IPS-20b (cell line): ENCODE measurements around the gene FHIT.

ENCODE experiments used
- H3K27ac ChIP-seq: one replicate; pipeline ENCODE4 v1.5.1; 2013; ENCODE audit warnings: low read length
- H3K27me3 ChIP-seq: 2 replicates; pipeline ENCODE4 v1.6.1; 2013; ENCODE audit warnings: mild to moderate bottlenecking, low read length, inconsistent platforms; ENCODE audit not compliant: insufficient read depth
- H3K36me3 ChIP-seq: 2 replicates; pipeline ENCODE4 v1.6.1; 2013; ENCODE audit warnings: low read depth, mild to moderate bottlenecking, inconsistent platforms, low read length, moderate library complexity; ENCODE audit not compliant: insufficient read depth
- H3K4me1 ChIP-seq: 2 replicates; pipeline ENCODE4 v1.6.1; 2013; ENCODE audit warnings: mild to moderate bottlenecking, control low read depth, inconsistent platforms, low read length, moderate library complexity; ENCODE audit not compliant: insufficient read depth
- H3K4me3 ChIP-seq: 2 replicates; pipeline ENCODE4 v1.5.1; 2013; ENCODE audit warnings: mild to moderate bottlenecking, low read length, inconsistent platforms
- H3K9ac ChIP-seq: 2 replicates; pipeline ENCODE4 v1.6.1; 2013; ENCODE audit warnings: low read depth, mild to moderate bottlenecking, inconsistent platforms, low read length, moderate library complexity
- H3K9me3 ChIP-seq: 2 replicates; pipeline ENCODE4 v1.6.1; 2013; ENCODE audit warnings: mild to moderate bottlenecking, low read depth, low read length, inconsistent platforms; ENCODE audit not compliant: insufficient read depth

Gene FHIT

GRCh38 chr3:60065227-60065868 is 1185.9 kb downstream of the FHIT start:
- Histone ChIP-seq H3K36me3 (no peaks in the 10 kb centered on the region), H3K27me3 (no peaks in the 10 kb centered on the region), H3K27ac (no peak overlapping the region), H3K4me3 (no peak overlapping the region), H3K9me3 (no peaks in the 10 kb centered on the region), H3K9ac (no peak overlapping the region), H3K4me1 (no peaks in the 10 kb centered on the region; the same call in 1 of the 2 replicates)

GRCh38 chr3:60064210-60065178 is 1186.8 kb downstream of the FHIT start:
- Histone ChIP-seq H3K4me1 (no peaks in the 10 kb centered on the region; the same call in 1 of the 2 replicates), H3K36me3 (no peaks in the 10 kb centered on the region), H3K4me3 (no peak overlapping the region), H3K9ac (no peak overlapping the region), H3K27ac (no peak overlapping the region), H3K9me3 (no peaks in the 10 kb centered on the region), H3K27me3 (no peaks in the 10 kb centered on the region)

GRCh38 chr3:60056404-60056803 is 1194.8 kb downstream of the FHIT start:
- H3K27me3 ChIP-seq, result no peaks in the 10 kb centered on the region
- H3K9ac ChIP-seq, result no peak overlapping the region
- H3K36me3 ChIP-seq, result no peaks in the 10 kb centered on the region
- no peak overlapping the region for H3K4me3 ChIP-seq
- no peaks in the 10 kb centered on the region for H3K9me3 ChIP-seq
- H3K4me1 ChIP-seq, result no peaks in the 10 kb centered on the region
- no peak overlapping the region for H3K27ac ChIP-seq

- Histone ChIP-seq H3K27me3 (no peaks in the 10 kb centered on the region), H3K4me3 (no peak overlapping the region), H3K36me3 (no peaks in the 10 kb centered on the region), H3K27ac (no peak overlapping the region), H3K4me1 (no peaks in the 10 kb centered on the region), H3K9me3 (no peaks in the 10 kb centered on the region), H3K9ac (no peak overlapping the region)
These were observed 1195.5 kb downstream of the FHIT start for GRCh38 chr3:60055765-60056164.

GRCh38 chr3:60053526-60054265 is 1197.6 kb downstream of the FHIT start:
- Histone ChIP-seq H3K4me1 (no peaks in the 10 kb centered on the region), H3K9ac (no peak overlapping the region), H3K27me3 (no peaks in the 10 kb centered on the region), H3K9me3 (no peaks in the 10 kb centered on the region), H3K36me3 (no peaks in the 10 kb centered on the region), H3K4me3 (no peak overlapping the region), H3K27ac (no peak overlapping the region)

- Histone ChIP-seq H3K27ac (no peak overlapping the region), H3K36me3 (no peaks in the 10 kb centered on the region), H3K9me3 (no peaks in the 10 kb centered on the region), H3K9ac (no peak overlapping the region), H3K27me3 (no peaks in the 10 kb centered on the region), H3K4me3 (no peak overlapping the region), H3K4me1 (no peaks in the 10 kb centered on the region)
These were observed 1202.8 kb downstream of the FHIT start for GRCh38 chr3:60048447-60048848.

GRCh38 chr3:60047426-60048200 is 1203.6 kb downstream of the FHIT start:
- H3K4me3 ChIP-seq, result no peak overlapping the region
- no peaks in the 10 kb centered on the region for H3K27me3 ChIP-seq
- no peak overlapping the region for H3K9ac ChIP-seq
- no peaks in the 10 kb centered on the region for H3K9me3 ChIP-seq
- no peak overlapping the region for H3K27ac ChIP-seq
- H3K36me3 ChIP-seq, result no peaks in the 10 kb centered on the region
- no peaks in the 10 kb centered on the region for H3K4me1 ChIP-seq

GRCh38 chr3:60046210-60046609 is 1205.0 kb downstream of the FHIT start:
- Histone ChIP-seq H3K9me3 (no peaks in the 10 kb centered on the region), H3K27me3 (no peaks in the 10 kb centered on the region), H3K36me3 (no peaks in the 10 kb centered on the region), H3K27ac (no peak overlapping the region), H3K9ac (no peak overlapping the region), H3K4me1 (no peaks in the 10 kb centered on the region), H3K4me3 (no peak overlapping the region)

GRCh38 chr3:60045686-60046085 is 1205.6 kb downstream of the FHIT start:
- Histone ChIP-seq H3K4me1 (no peaks in the 10 kb centered on the region), H3K4me3 (no peak overlapping the region), H3K9me3 (no peaks in the 10 kb centered on the region), H3K36me3 (no peaks in the 10 kb centered on the region), H3K27ac (no peak overlapping the region), H3K27me3 (no peaks in the 10 kb centered on the region), H3K9ac (no peak overlapping the region)

GRCh38 chr3:60036803-60037202 is 1214.4 kb downstream of the FHIT start:
- Histone ChIP-seq H3K4me3 (no peak overlapping the region), H3K27me3 (no peaks in the 10 kb centered on the region), H3K9ac (no peak overlapping the region), H3K9me3 (no peaks in the 10 kb centered on the region), H3K4me1 (no peaks in the 10 kb centered on the region), H3K36me3 (no peaks in the 10 kb centered on the region), H3K27ac (no peak overlapping the region)

- Histone ChIP-seq H3K4me1 (no peaks in the 10 kb centered on the region), H3K27ac (no peak overlapping the region), H3K36me3 (no peaks in the 10 kb centered on the region), H3K4me3 (no peak overlapping the region), H3K27me3 (no peaks in the 10 kb centered on the region), H3K9me3 (no peaks in the 10 kb centered on the region), H3K9ac (no peak overlapping the region)
These were observed 1217.3 kb downstream of the FHIT start for GRCh38 chr3:60033901-60034453.
